Measurements from ENCODE around the gene STK38.
A peak's percentile ranks its signal among the peaks of the same experiment; 100 is the strongest.
"Not testable (repeated sequence)": the region's sequence is repeated elsewhere in the genome, so short reads cannot be mapped to it uniquely, and the experiment has no call there.

Gene STK38

GRCh38 chr6:36546920-36547645 is at the start of gene STK38:
Gene STK38, minus strand, starts transcription at chr6:36547479. Its CDS starts 7,277 bp downstream, at chr6:36540202.
- peak; percentile 88 for DNase-seq

- DNase-seq, result no peak
Measured at GRCh38 chr6:36596356-36596755, 49.1 kb upstream of the STK38 start.

GRCh38 chr6:36594816-36595643 is 47.8 kb upstream of the STK38 start:
- no peak for DNase-seq

GRCh38 chr6:36594029-36594815 is 46.9 kb upstream of the STK38 start, which contains the start of gene SRSF3:
Gene SRSF3, plus strand, starts transcription at chr6:36594362. Its CDS starts 2,401 bp downstream, at chr6:36596763.
- peak; percentile 97 for DNase-seq

GRCh38 chr6:36593569-36594028 is 46.3 kb upstream of the STK38 start:
- peak; percentile 45 for DNase-seq

- DNase-seq, result no peak
Measured at GRCh38 chr6:36592221-36592655, 45.0 kb upstream of the STK38 start.

- DNase-seq, result no peak
Measured at GRCh38 chr6:36590237-36590636, 43.0 kb upstream of the STK38 start.

- not testable (repeated sequence) for DNase-seq
Measured at GRCh38 chr6:36589025-36589400, 41.7 kb upstream of the STK38 start.

- no peak for DNase-seq
Measured at GRCh38 chr6:36586606-36587005, 39.3 kb upstream of the STK38 start.

- no peak for DNase-seq
Measured at GRCh38 chr6:36581716-36582115, 34.4 kb upstream of the STK38 start.

- no peak for DNase-seq
Measured at GRCh38 chr6:36580184-36580526, 32.9 kb upstream of the STK38 start.

GRCh38 chr6:36578431-36578830 is 31.2 kb upstream of the STK38 start:
- DNase-seq, result no peak

GRCh38 chr6:36578030-36578429 is 30.8 kb upstream of the STK38 start:
- DNase-seq, result no peak

- DNase-seq, result no peak
Measured at GRCh38 chr6:36577301-36577700, 30.0 kb upstream of the STK38 start.

GRCh38 chr6:36576578-36576977 is 29.3 kb upstream of the STK38 start:
- no peak for DNase-seq

GRCh38 chr6:36574679-36575078 is 27.4 kb upstream of the STK38 start:
- no peak for DNase-seq

- not testable (repeated sequence) for DNase-seq
Measured at GRCh38 chr6:36572353-36573311, 25.4 kb upstream of the STK38 start.

GRCh38 chr6:36571122-36572043 is 24.1 kb upstream of the STK38 start:
- no peak for DNase-seq

- DNase-seq, result no peak
Measured at GRCh38 chr6:36570264-36570663, 23.0 kb upstream of the STK38 start.

- DNase-seq, result no peak
Measured at GRCh38 chr6:36566418-36566905, 19.2 kb upstream of the STK38 start.

- DNase-seq, result no peak
Measured at GRCh38 chr6:36563928-36564284, 16.6 kb upstream of the STK38 start.
